Panc1 (cell line): ENCODE results near the gene UPB1. TPM values are rescaled to one million over a fixed set of nuclear protein-coding genes. Genes with fewer than 3 reads are reported as not detected.

Experiments used
- ATAC-seq: fragments of 200-7000 bp; cut with Tn5 transposase; 2 replicates; pipeline ENCODE4 v1.9.1; 2020; ENCODE audit warnings: mild to moderate bottlenecking, moderate library complexity
- BruUV-seq: library from RNA; stranded (reverse); fragments of 400-500 nt; replicated peaks from 2 replicates; lab custom pipeline; 2021; lab: Mats Ljungman, UMichigan
- CTCF ChIA-PET: fragments of 300-600 bp; sonication (Branson Sonifier 250); formaldehyde crosslinking; loops from one replicate; lab custom pipeline; 2022; ENCODE audit warnings: antibody characterized with exemption; lab: Charles Lee
- POLR2A ChIA-PET: fragments of 300-600 bp; sonication (Branson Sonifier 250); formaldehyde crosslinking; loops from one replicate; lab custom pipeline; 2022; ENCODE audit warnings: antibody characterized with exemption; lab: Charles Lee
- DNase-seq: peaks from one replicate; pipeline ENCODE4 v3.0.0-alpha.2; 2010; ENCODE audit warnings: low read depth, low spot score
- H3K27ac ChIP-seq: 2 replicates; pipeline ENCODE4 v1.5.1; 2011; ENCODE audit warnings: mild to moderate bottlenecking, low read length, inconsistent platforms
- H3K27me3 ChIP-seq: fragments of 200-500 bp; sonication (Bioruptor generic); 2 replicates; pipeline ENCODE4 v1.6.0; 2014; ENCODE audit warnings: low read length, inconsistent platforms; ENCODE audit not compliant: control insufficient read depth, insufficient read depth
- H3K36me3 ChIP-seq: fragments of 200-500 bp; sonication (Bioruptor generic); 2 replicates; pipeline ENCODE4 v1.5.1; 2014; ENCODE audit warnings: inconsistent platforms, mild to moderate bottlenecking, low read length, moderate library complexity; ENCODE audit not compliant: control insufficient read depth, insufficient read depth
- H3K4me1 ChIP-seq: 2 replicates; pipeline ENCODE4 v1.5.1; 2011; ENCODE audit warnings: inconsistent platforms, mild to moderate bottlenecking, low read length, moderate library complexity; ENCODE audit not compliant: control insufficient read depth, insufficient read depth
- H3K4me3 ChIP-seq, 2 experiments: 2 replicates each; pipeline ENCODE4 v1.5.1; 2011 to 2012; ENCODE audit warnings: low read depth in 2 of 2, low read length in 2 of 2, mild to moderate bottlenecking in 2 of 2, inconsistent platforms in 1 of 2, moderate library complexity in 1 of 2
- H3K9me3 ChIP-seq: fragments of 200-500 bp; sonication (Bioruptor generic); 2 replicates; pipeline ENCODE4 v1.5.1; 2014; ENCODE audit warnings: low read depth, mild to moderate bottlenecking, inconsistent platforms, low read length, moderate library complexity; ENCODE audit not compliant: control insufficient read depth, insufficient read depth
- POLR2AphosphoS5 ChIP-seq: IDR thresholded peaks from 2 replicates; pipeline ENCODE4 v1.6.1; 2012; ENCODE audit warnings: mild to moderate bottlenecking, low read depth, low read length, moderate library complexity
- SIN3A ChIP-seq: IDR thresholded peaks from 2 replicates; pipeline ENCODE4 v1.6.1; 2012; ENCODE audit warnings: low read depth, mild to moderate bottlenecking, low read length, moderate library complexity, borderline replicate concordance; ENCODE audit not compliant: insufficient read depth
- TCF7L2 ChIP-seq: IDR thresholded peaks from 2 replicates; pipeline ENCODE4 v1.6.1; 2011; ENCODE audit warnings: mild to moderate bottlenecking, low read depth, low read length, inconsistent platforms
- in situ Hi-C: cut with HindIII; loops from 2 replicates; pipeline ENCODE4 v1.10.0; 2016; ENCODE audit warnings: low sequenced_read_pairs, low pct_unique_long_range_greater_than_20kb
- intact Hi-C: fragments of 100-400 bp; cut with micrococcal nuclease; formaldehyde crosslinking; loops from one replicate; pipeline ENCODE4 v1.10.0; 2022; ENCODE audit not compliant: unreplicated experiment
- total RNA-seq: library from RNA; stranded (reverse); gene quantifications from one replicate; pipeline ENCODE4 v1.2.1, GENCODE V29; 2021; ENCODE audit not compliant: unreplicated experiment
- TF ChIP-seq, protein P1 (sequence below), 2 experiments: IDR thresholded peaks; 2 replicates each; pipeline ENCODE4 v1.6.1; 2011 to 2012; ENCODE audit warnings: low read depth in 2 of 2, control low read depth in 1 of 2, low read length in 1 of 2, mild to moderate bottlenecking in 1 of 2, moderate library complexity in 1 of 2; ENCODE audit not compliant: insufficient read depth in 1 of 2
- TF ChIP-seq, protein P2 (sequence below): fragments of 450-650 bp; IDR thresholded peaks from 2 replicates; pipeline ENCODE4 v1.5.1; 2017; ENCODE audit warnings: mild to moderate bottlenecking

The UPB1 gene
- total RNA-seq, 1 experiment from 2014 or later = 0.10 TPM

DNA sequence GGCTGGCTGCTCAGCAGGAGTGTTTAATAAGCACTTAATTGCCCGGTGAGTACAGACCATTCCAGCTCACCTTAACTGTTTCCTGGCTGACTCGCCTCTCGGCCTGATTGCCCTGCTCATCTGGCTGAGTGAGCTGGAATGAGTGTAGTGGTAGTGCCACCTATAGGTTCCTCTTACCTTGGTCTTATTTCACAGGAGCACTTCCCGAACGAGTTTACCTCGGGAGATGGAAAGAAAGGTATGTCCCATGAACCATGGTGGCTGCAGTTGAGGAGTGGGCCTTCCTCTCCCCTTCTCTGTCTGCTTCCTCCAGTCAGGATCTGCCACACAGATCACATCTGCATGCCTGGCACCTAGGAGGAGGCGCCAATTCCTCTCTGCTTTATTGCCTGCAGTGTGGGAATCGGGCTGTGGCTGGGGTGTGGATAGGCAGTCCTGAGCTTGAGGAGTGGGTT is 26.7 kb downstream of the UPB1 start:
- H3K36me3 ChIP-seq = no peaks in the 10 kb centered on the region
- no TSS peak for BruUV-seq
- H3K4me1 ChIP-seq = no peaks in the 10 kb centered on the region; the same call in 1 of the 2 replicates
- TF ChIP-seq, protein P1, sequence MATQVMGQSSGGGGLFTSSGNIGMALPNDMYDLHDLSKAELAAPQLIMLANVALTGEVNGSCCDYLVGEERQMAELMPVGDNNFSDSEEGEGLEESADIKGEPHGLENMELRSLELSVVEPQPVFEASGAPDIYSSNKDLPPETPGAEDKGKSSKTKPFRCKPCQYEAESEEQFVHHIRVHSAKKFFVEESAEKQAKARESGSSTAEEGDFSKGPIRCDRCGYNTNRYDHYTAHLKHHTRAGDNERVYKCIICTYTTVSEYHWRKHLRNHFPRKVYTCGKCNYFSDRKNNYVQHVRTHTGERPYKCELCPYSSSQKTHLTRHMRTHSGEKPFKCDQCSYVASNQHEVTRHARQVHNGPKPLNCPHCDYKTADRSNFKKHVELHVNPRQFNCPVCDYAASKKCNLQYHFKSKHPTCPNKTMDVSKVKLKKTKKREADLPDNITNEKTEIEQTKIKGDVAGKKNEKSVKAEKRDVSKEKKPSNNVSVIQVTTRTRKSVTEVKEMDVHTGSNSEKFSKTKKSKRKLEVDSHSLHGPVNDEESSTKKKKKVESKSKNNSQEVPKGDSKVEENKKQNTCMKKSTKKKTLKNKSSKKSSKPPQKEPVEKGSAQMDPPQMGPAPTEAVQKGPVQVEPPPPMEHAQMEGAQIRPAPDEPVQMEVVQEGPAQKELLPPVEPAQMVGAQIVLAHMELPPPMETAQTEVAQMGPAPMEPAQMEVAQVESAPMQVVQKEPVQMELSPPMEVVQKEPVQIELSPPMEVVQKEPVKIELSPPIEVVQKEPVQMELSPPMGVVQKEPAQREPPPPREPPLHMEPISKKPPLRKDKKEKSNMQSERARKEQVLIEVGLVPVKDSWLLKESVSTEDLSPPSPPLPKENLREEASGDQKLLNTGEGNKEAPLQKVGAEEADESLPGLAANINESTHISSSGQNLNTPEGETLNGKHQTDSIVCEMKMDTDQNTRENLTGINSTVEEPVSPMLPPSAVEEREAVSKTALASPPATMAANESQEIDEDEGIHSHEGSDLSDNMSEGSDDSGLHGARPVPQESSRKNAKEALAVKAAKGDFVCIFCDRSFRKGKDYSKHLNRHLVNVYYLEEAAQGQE (IDR thresholded peaks at IDR 0.05; ENCODE audit: insufficient read depth in 1 of 2, low read depth in 2 of 2, low read length in 1 of 2) = no peak
- TF ChIP-seq, protein P2, sequence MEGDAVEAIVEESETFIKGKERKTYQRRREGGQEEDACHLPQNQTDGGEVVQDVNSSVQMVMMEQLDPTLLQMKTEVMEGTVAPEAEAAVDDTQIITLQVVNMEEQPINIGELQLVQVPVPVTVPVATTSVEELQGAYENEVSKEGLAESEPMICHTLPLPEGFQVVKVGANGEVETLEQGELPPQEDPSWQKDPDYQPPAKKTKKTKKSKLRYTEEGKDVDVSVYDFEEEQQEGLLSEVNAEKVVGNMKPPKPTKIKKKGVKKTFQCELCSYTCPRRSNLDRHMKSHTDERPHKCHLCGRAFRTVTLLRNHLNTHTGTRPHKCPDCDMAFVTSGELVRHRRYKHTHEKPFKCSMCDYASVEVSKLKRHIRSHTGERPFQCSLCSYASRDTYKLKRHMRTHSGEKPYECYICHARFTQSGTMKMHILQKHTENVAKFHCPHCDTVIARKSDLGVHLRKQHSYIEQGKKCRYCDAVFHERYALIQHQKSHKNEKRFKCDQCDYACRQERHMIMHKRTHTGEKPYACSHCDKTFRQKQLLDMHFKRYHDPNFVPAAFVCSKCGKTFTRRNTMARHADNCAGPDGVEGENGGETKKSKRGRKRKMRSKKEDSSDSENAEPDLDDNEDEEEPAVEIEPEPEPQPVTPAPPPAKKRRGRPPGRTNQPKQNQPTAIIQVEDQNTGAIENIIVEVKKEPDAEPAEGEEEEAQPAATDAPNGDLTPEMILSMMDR = peak; percentile 76
- TF ChIP-seq TCF7L2 = no peak
- 0 out of 2 replicates have a peak overlapping the region, but pooled peaks have one; percentile 54 for H3K27ac ChIP-seq
- ATAC-seq (peak; percentile 92), DNase-seq (peak; percentile 54)
- no peaks in the 10 kb centered on the region for H3K9me3 ChIP-seq
- intact Hi-C loops = loop anchor here (5.0 to 10.0 kb wide), 2 partner anchors 95 to 197 kb away; partner anchors contain the start of gene ADORA2A
- ChIA-PET POLR2A (interaction anchor here (0.7 kb wide), 1 partner anchor 27 kb away, joined by 8 read pairs; no protein-coding TSS in a partner anchor), CTCF (interaction anchor here (0.5 to 0.8 kb wide), 4 partner anchors 10 to 189 kb away, joined by 3 to 4 read pairs (median 3); no protein-coding TSS in a partner anchor)
- in situ Hi-C loops = no loop called here
- peak overlapping the region in 1 of 2 experiments; percentile 18; a peak in 1 of 4 replicates for H3K4me3 ChIP-seq
- no peaks in the 10 kb centered on the region for H3K27me3 ChIP-seq

DNA sequence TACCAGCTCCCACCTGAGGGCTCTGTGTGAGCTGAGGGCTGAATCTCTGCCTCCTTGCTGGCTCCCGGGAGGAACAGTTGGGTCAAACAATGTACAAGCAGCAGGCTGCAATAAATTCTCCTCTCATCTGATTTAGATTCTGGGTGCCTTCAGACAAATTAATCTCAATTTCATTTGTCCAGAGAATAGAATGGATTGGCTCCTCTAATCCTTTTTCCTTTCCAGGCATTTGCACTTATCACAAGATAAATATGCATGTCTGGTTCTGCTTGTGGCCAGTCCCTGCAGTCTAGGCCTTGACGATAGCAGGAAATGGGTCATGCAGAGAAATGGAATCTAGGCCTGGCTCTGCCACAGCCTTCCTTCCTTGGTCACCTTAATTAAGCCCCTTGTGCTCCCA is 28.7 kb downstream of the UPB1 start:
- no peak for TF ChIP-seq POLR2AphosphoS5
- no peak for TF ChIP-seq SIN3A
- TF ChIP-seq, protein P2 = no peak
- TF ChIP-seq, protein P1 (IDR thresholded peaks at IDR 0.05; ENCODE audit: insufficient read depth in 1 of 2, low read depth in 2 of 2, low read length in 1 of 2) = no peak
- ATAC-seq = no peak
- intact Hi-C loops = loop anchor here (5.0 to 10.0 kb wide), 2 partner anchors 97 to 199 kb away; partner anchors contain the start of gene ADORA2A
- BruUV-seq = no TSS peak
- in situ Hi-C loops = no loop called here
- no peaks in the 10 kb centered on the region for H3K9me3 ChIP-seq
- no peak overlapping the region for H3K4me3 ChIP-seq
- POLR2A ChIA-PET = interaction anchor here (0.6 kb wide), 1 partner anchor 23 kb away, joined by 3 read pairs; no protein-coding TSS in a partner anchor
- H3K36me3 ChIP-seq = no peaks in the 10 kb centered on the region
- H3K27me3 ChIP-seq = no peaks in the 10 kb centered on the region
- no peaks in the 10 kb centered on the region; the same call in 1 of the 2 replicates for H3K4me1 ChIP-seq
- no peak for DNase-seq
- CTCF ChIA-PET = interaction anchor here (1.1 kb wide), 1 partner anchor 50 kb away, joined by 3 read pairs; no protein-coding TSS in a partner anchor
- no peak overlapping the region for H3K27ac ChIP-seq
